GM12878 (cell line): ENCODE data around the gene RNF31. TPM values are rescaled to one million over a fixed set of nuclear protein-coding genes. Genes with fewer than 3 reads are reported as not detected.

Experiments
- ATAC-seq: fragments of 200-7000 bp; cut with Tn5 transposase; 3 replicates; pipeline ENCODE4 v1.9.1; 2020; ENCODE audit warnings: mild to moderate bottlenecking, moderate library complexity
- BruUV-seq: library from RNA; stranded (reverse); fragments of 400-500 nt; replicated peaks from 2 replicates; lab custom pipeline; 2021; lab: Mats Ljungman, UMichigan
- CTCF ChIA-PET: fragments of 300-600 bp; sonication (Branson Sonifier 250); formaldehyde crosslinking; extraction: SDS; loops from one replicate; lab custom pipeline; 2021; ENCODE audit warnings: inconsistent platforms; lab: Yijun Ruan, JAX
- POLR2A ChIA-PET: fragments of 350-600 bp; formaldehyde crosslinking; extraction: SDS; loops from one replicate; lab custom pipeline; 2021; ENCODE audit warnings: inconsistent platforms; lab: Charles Lee
- RAD21 ChIA-PET: fragments of 300-600 bp; sonication (Branson Sonifier 250); formaldehyde crosslinking; loops from one replicate; lab custom pipeline; 2023; ENCODE audit warnings: antibody characterized with exemption; ENCODE audit not compliant: unreplicated experiment; lab: Charles Lee
- SMC1A ChIA-PET: fragments of 300-600 bp; sonication (Branson Sonifier 250); formaldehyde crosslinking; loops from one replicate; lab custom pipeline; 2023; ENCODE audit not compliant: unreplicated experiment, uncharacterized antibody; lab: Charles Lee
- DNase-seq: peaks from one replicate; pipeline ENCODE4 v3.0.0-alpha.2; 2011; ENCODE audit warnings: low read depth, low spot score
- FAIRE-seq: peaks from 3 replicates; lab custom pipeline; 2011; peaks lifted over from hg19 to GRCh38; lab: Jason Lieb, UNC
- H2AFZ ChIP-seq: 2 replicates; pipeline ENCODE4 v1.6.0; 2011; ENCODE audit warnings: low read depth, low read length, control low read depth; ENCODE audit not compliant: control insufficient read depth
- H3K27ac ChIP-seq: 2 replicates; pipeline ENCODE4 v1.5.1; 2011; ENCODE audit warnings: control low read depth; ENCODE audit not compliant: control insufficient read depth, insufficient read depth
- H3K27me3 ChIP-seq, 2 experiments: replicated peaks in 1 of 2; 2 replicates each; pipeline versions ENCODE4 v1.6.0 to v1.6.1; 2011; ENCODE audit warnings: low read length in 1 of 2; ENCODE audit not compliant: control insufficient read depth in 2 of 2, insufficient read depth in 2 of 2
- H3K36me3 ChIP-seq, 2 experiments: 2 replicates each; pipeline ENCODE4 v1.5.1; 2011; ENCODE audit warnings: low read length in 1 of 2; ENCODE audit not compliant: control insufficient read depth in 2 of 2, insufficient read depth in 2 of 2
- H3K4me1 ChIP-seq: 2 replicates; pipeline ENCODE4 v1.6.1; 2011; ENCODE audit warnings: mild to moderate bottlenecking, low read length, moderate library complexity, mixed read lengths; ENCODE audit not compliant: control insufficient read depth, insufficient read depth
- H3K4me2 ChIP-seq: 2 replicates; pipeline ENCODE4 v1.6.0; 2011; ENCODE audit warnings: control low read depth; ENCODE audit not compliant: control insufficient read depth, insufficient read depth
- H3K4me3 ChIP-seq: fragments of 200-600 bp; sonication (generic); 2 replicates; pipeline ENCODE4 v1.5.1; 2016
- H3K79me2 ChIP-seq: 2 replicates; pipeline ENCODE4 v1.6.0; 2011; ENCODE audit warnings: low read length; ENCODE audit not compliant: control insufficient read depth, insufficient read depth
- H3K9ac ChIP-seq: 2 replicates; pipeline ENCODE4 v1.8.0; 2011; ENCODE audit warnings: low read length, control low read depth, mixed read lengths; ENCODE audit not compliant: control insufficient read depth, insufficient read depth
- H3K9me3 ChIP-seq: replicated peaks from 3 replicates; pipeline ENCODE4 v1.5.1; 2011; ENCODE audit warnings: mild to moderate bottlenecking, low read length; ENCODE audit not compliant: control insufficient read depth, insufficient read depth
- H4K20me1 ChIP-seq: 2 replicates; pipeline ENCODE4 v1.6.0; 2011; ENCODE audit not compliant: control insufficient read depth, insufficient read depth
- ESRRA ChIP-seq: IDR thresholded peaks from 2 replicates; pipeline ENCODE4 v1.6.1; 2012; ENCODE audit warnings: mild to moderate bottlenecking, low read length, improper control_type of control experiment
- LARP7 ChIP-seq: fragments of 450-650 bp; IDR thresholded peaks from 2 replicates; pipeline ENCODE4 v1.6.1; 2017; ENCODE audit warnings: mild to moderate bottlenecking
- MEF2B ChIP-seq: fragments of 450-650 bp; IDR thresholded peaks from 2 replicates; pipeline ENCODE4 v1.6.1; 2018; ENCODE audit warnings: mild to moderate bottlenecking, moderate library complexity; ENCODE audit not compliant: partially characterized antibody, poor library complexity, severe bottlenecking
- MYC ChIP-seq: IDR thresholded peaks from 2 replicates; pipeline ENCODE4 v1.6.1; 2011; ENCODE audit warnings: mild to moderate bottlenecking, low read length, moderate library complexity, inconsistent platforms; ENCODE audit not compliant: insufficient read depth, insufficient replicate concordance, insufficient read length, severe bottlenecking
- NBN ChIP-seq: fragments of 450-650 bp; IDR thresholded peaks from 2 replicates; pipeline ENCODE4 v1.6.1; 2016
- NFYB ChIP-seq: IDR thresholded peaks from 2 replicates; pipeline ENCODE4 v1.6.1; 2011; ENCODE audit warnings: low read depth, mild to moderate bottlenecking, low read length, improper control_type of control experiment, moderate library complexity; ENCODE audit not compliant: insufficient read depth
- NR2C2 ChIP-seq: IDR thresholded peaks from 2 replicates; pipeline ENCODE4 v1.6.1; 2011; ENCODE audit warnings: borderline replicate concordance, low read depth; ENCODE audit not compliant: control insufficient read depth, insufficient read length
- PAX5 ChIP-seq: IDR thresholded peaks from 2 replicates; pipeline ENCODE4 v1.6.1; 2011; ENCODE audit warnings: low read depth, low read length, borderline replicate concordance
- PAX8 ChIP-seq: fragments of 450-650 bp; IDR thresholded peaks from 2 replicates; pipeline ENCODE4 v1.6.1; 2017; ENCODE audit warnings: mild to moderate bottlenecking, moderate library complexity
- POLR2AphosphoS2 ChIP-seq: IDR thresholded peaks from 2 replicates; pipeline ENCODE4 v1.6.1; 2011; ENCODE audit warnings: low read depth, mild to moderate bottlenecking, low read length, improper control_type of control experiment, moderate library complexity
- SP1 ChIP-seq: IDR thresholded peaks from one replicate; pipeline ENCODE4 v1.6.1; 2011; ENCODE audit warnings: low read depth, low read length
- SUPT20H ChIP-seq: IDR thresholded peaks from 2 replicates; pipeline ENCODE4 v1.6.1; 2011; ENCODE audit warnings: low read depth, mild to moderate bottlenecking, low read length, moderate library complexity, borderline replicate concordance; ENCODE audit not compliant: control insufficient read depth
- TARDBP ChIP-seq: IDR thresholded peaks from 2 replicates; pipeline ENCODE4 v1.6.1; 2016; ENCODE audit warnings: borderline replicate concordance
- TCF3 ChIP-seq: IDR thresholded peaks from 2 replicates; pipeline ENCODE4 v1.6.1; 2012; ENCODE audit warnings: low read depth, mild to moderate bottlenecking, low read length, borderline replicate concordance; ENCODE audit not compliant: insufficient read depth
- WRNIP1 ChIP-seq: IDR thresholded peaks from 2 replicates; pipeline ENCODE4 v1.6.1; 2011; ENCODE audit warnings: low read depth, low read length, improper control_type of control experiment, borderline replicate concordance
- WGBS: methylation state at CpG from one replicate; pipeline ENCODE4 v1.1.6; 2016; ENCODE audit warnings: low lambda C conversion rate; ENCODE audit not compliant: insufficient replicate concordance, insufficient coverage; ENCODE audit errors: missing lambda C conversion rate; 5-methylcytosine and 5-hydroxymethylcytosine counted together
- in situ Hi-C: fragments of 300-500 bp; cut with MboI; formaldehyde crosslinking; loops from 9 replicates; pipeline ENCODE4 v1.14.3; 2018; ENCODE audit warnings: mixed read lengths
- intact Hi-C: fragments of 100-400 bp; cut with micrococcal nuclease; formaldehyde crosslinking; loops from one replicate; pipeline ENCODE4 v1.14.2; 2022; ENCODE audit not compliant: unreplicated experiment
- polyA plus RNA-seq, 11 experiments: library from polyadenylated mRNA; depleted of rRNA in 4 of 11; unstranded in 6 of 11; stranded (reverse) in 5 of 11; fragments of >200 nt; fragmentation: Nextera tagmentation in 4 of 11; fragmentation: Illumina TruSeq in 1 of 11; extraction: Ambion mirVana in 4 of 11; extraction: Trizol in 1 of 11; gene quantifications; 1 replicate in 1 of 11; 2 replicates in 10 of 11; pipeline versions ENCODE4 v1.2.1 to v1.2.3, GENCODE V29; 2011 to 2016; ENCODE audit warnings: inconsistent platforms in 2 of 11, missing spikeins in 2 of 11, low read depth in 1 of 11
- total RNA-seq, 4 experiments: library from RNA; depleted of rRNA in 3 of 4; stranded (reverse); fragments of >200 nt in 3 of 4; fragmentation: Illumina TruSeq in 1 of 4; extraction: Trizol in 1 of 4; gene quantifications; 2 replicates each; pipeline versions ENCODE4 v1.2.1 to v1.2.3, GENCODE V29; 2013 to 2021
- TF ChIP-seq, protein P1 (sequence below): fragments of 450-650 bp; IDR thresholded peaks from 2 replicates; pipeline ENCODE4 v1.6.1; 2014; ENCODE audit warnings: mild to moderate bottlenecking
- TF ChIP-seq, protein P2 (sequence below): fragments of 450-650 bp; IDR thresholded peaks from 2 replicates; pipeline ENCODE4 v1.6.1; 2017; ENCODE audit warnings: borderline replicate concordance
- TF ChIP-seq, protein P3 (sequence below): IDR thresholded peaks from 2 replicates; pipeline ENCODE4 v1.6.1; 2011; ENCODE audit warnings: borderline replicate concordance, low read depth, mild to moderate bottlenecking, moderate library complexity, mixed read lengths, low read length; ENCODE audit not compliant: insufficient read depth; ENCODE audit errors: extremely low read length
- TF ChIP-seq, protein P4 (sequence below): IDR thresholded peaks from 2 replicates; pipeline ENCODE4 v1.6.1; 2011; ENCODE audit warnings: mild to moderate bottlenecking, low read depth, low read length, moderate library complexity; ENCODE audit not compliant: insufficient replicate concordance

Gene RNF31
- total and polyA plus RNA-seq, 10 of the 15 experiments (the other 5 are each of a cell fraction or from before 2014, with no cell fraction given): 8.5 to 92.7 (median 52.0) TPM

DNA sequence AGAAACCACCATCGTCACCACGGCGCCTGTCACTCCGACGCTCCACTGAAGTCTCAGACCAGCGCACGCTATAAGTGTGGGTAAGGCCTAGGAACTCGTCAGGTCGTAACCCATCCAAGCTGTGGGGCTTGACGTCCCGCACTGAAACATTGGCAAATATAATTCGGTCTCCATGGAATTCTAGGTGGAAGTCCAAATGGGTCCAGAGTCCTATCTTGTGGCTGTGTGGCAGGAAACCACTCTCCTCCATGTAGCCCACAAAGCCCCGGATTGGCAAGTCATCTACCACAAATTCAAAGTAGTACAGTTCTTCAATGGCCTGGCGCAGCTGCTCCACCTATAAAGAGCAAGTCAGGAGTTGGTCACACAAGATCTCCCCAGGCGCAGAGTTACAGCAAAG, 45.6 kb downstream of the RNF31 start:
- Histone ChIP-seq H3K9ac (no peak overlapping the region), H3K36me3 (peaks cover 0 to 4% of the 10 kb centered on the region in 2 experiments; a peak in 1 of 4 replicates), H4K20me1 (no peaks in the 10 kb centered on the region), H3K79me2 (peaks cover 46% of the 10 kb centered on the region), H3K4me3 (no peak overlapping the region), H3K4me1 (peaks cover 9% of the 10 kb centered on the region), H3K27ac (no peak overlapping the region), H3K4me2 (no peak overlapping the region), H3K27me3 (no peaks in the 10 kb centered on the region), H3K9me3 (no peaks in the 10 kb centered on the region), H2AFZ (no peak overlapping the region)
- in situ Hi-C loops (no loop called here), intact Hi-C loops (no loop called here)
- POLR2A ChIA-PET: no interaction called here
- DNase-seq (no peak), FAIRE-seq (no peak), ATAC-seq (no peak)
- CTCF ChIA-PET: no interaction called here
- RAD21 ChIA-PET: no interaction called here
- no TSS peak for BruUV-seq
- WGBS: 90% methylated on average over 15 of the region's 15 CpGs
- SMC1A ChIA-PET: no interaction called here
- TF ChIP-seq NFYB (no peak), WRNIP1 (no peak), MEF2B (no peak), LARP7 (no peak), PAX8 (no peak), PAX5 (no peak), SUPT20H (no peak), POLR2AphosphoS2 (no peak), NBN (no peak), SP1 (no peak), ESRRA (no peak), NR2C2 (no peak), MYC (no peak), TCF3 (no peak), TARDBP (no peak)
- TF ChIP-seq, protein P1, sequence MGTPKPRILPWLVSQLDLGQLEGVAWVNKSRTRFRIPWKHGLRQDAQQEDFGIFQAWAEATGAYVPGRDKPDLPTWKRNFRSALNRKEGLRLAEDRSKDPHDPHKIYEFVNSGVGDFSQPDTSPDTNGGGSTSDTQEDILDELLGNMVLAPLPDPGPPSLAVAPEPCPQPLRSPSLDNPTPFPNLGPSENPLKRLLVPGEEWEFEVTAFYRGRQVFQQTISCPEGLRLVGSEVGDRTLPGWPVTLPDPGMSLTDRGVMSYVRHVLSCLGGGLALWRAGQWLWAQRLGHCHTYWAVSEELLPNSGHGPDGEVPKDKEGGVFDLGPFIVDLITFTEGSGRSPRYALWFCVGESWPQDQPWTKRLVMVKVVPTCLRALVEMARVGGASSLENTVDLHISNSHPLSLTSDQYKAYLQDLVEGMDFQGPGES: no peak
- TF ChIP-seq, protein P2, sequence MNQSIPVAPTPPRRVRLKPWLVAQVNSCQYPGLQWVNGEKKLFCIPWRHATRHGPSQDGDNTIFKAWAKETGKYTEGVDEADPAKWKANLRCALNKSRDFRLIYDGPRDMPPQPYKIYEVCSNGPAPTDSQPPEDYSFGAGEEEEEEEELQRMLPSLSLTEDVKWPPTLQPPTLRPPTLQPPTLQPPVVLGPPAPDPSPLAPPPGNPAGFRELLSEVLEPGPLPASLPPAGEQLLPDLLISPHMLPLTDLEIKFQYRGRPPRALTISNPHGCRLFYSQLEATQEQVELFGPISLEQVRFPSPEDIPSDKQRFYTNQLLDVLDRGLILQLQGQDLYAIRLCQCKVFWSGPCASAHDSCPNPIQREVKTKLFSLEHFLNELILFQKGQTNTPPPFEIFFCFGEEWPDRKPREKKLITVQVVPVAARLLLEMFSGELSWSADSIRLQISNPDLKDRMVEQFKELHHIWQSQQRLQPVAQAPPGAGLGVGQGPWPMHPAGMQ: no peak
- TF ChIP-seq, protein P3, sequence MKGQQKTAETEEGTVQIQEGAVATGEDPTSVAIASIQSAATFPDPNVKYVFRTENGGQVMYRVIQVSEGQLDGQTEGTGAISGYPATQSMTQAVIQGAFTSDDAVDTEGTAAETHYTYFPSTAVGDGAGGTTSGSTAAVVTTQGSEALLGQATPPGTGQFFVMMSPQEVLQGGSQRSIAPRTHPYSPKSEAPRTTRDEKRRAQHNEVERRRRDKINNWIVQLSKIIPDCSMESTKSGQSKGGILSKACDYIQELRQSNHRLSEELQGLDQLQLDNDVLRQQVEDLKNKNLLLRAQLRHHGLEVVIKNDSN: no peak
- TF ChIP-seq, protein P4, sequence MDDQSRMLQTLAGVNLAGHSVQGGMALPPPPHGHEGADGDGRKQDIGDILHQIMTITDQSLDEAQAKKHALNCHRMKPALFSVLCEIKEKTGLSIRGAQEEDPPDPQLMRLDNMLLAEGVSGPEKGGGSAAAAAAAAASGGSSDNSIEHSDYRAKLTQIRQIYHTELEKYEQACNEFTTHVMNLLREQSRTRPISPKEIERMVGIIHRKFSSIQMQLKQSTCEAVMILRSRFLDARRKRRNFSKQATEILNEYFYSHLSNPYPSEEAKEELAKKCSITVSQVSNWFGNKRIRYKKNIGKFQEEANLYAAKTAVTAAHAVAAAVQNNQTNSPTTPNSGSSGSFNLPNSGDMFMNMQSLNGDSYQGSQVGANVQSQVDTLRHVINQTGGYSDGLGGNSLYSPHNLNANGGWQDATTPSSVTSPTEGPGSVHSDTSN: no peak
